GM21367 (cell line): ENCODE measurements around the gene MS4A18.
"Not testable (repeated sequence)": the region's sequence is repeated elsewhere in the genome, so short reads cannot be mapped to it uniquely, and the experiment has no call there.

Experiments used
- ATAC-seq: cut with Tn5 transposase; IDR thresholded peaks from one replicate; pipeline ENCODE4 v1.9.1; 2021; ENCODE audit not compliant: unreplicated experiment

Gene MS4A18

GRCh38 chr11:60724420-60724819 is at the start of gene MS4A18:
TSS of gene MS4A18 (plus strand) at chr11:60724720.
- ATAC-seq: no peak

GRCh38 chr11:60678231-60678630 is 46.3 kb upstream of the MS4A18 start:
- ATAC-seq: not testable (repeated sequence)

GRCh38 chr11:60679879-60680278 is 44.6 kb upstream of the MS4A18 start:
- ATAC-seq: no peak

- no peak for ATAC-seq
Observed at GRCh38 chr11:60680455-60681119, 43.9 kb upstream of the MS4A18 start.

GRCh38 chr11:60684541-60684848 is 40.0 kb upstream of the MS4A18 start:
- not testable (repeated sequence) for ATAC-seq

- ATAC-seq: no peak
Observed at GRCh38 chr11:60691661-60692060, 32.9 kb upstream of the MS4A18 start.

- no peak for ATAC-seq
Observed at GRCh38 chr11:60699284-60699691, 25.2 kb upstream of the MS4A18 start, which contains the start of gene MS4A8. TSS of gene MS4A8 (plus strand) at chr11:60699612. CDS start at chr11:60700861, 1,249 bp downstream.

- no peak for ATAC-seq
Observed at GRCh38 chr11:60699936-60700335, 24.6 kb upstream of the MS4A18 start.

- ATAC-seq: no peak
Observed at GRCh38 chr11:60700689-60701468, 23.6 kb upstream of the MS4A18 start.

GRCh38 chr11:60701469-60701818 is 23.1 kb upstream of the MS4A18 start:
- no peak for ATAC-seq

GRCh38 chr11:60703374-60703773 is 21.1 kb upstream of the MS4A18 start:
- no peak for ATAC-seq

GRCh38 chr11:60705895-60706294 is 18.6 kb upstream of the MS4A18 start:
- ATAC-seq: no peak

GRCh38 chr11:60706931-60707330 is 17.6 kb upstream of the MS4A18 start:
- no peak for ATAC-seq

- no peak for ATAC-seq
Observed at GRCh38 chr11:60710482-60710881, 14.0 kb upstream of the MS4A18 start.

GRCh38 chr11:60711276-60711675 is 13.2 kb upstream of the MS4A18 start:
- ATAC-seq: no peak

GRCh38 chr11:60713423-60713822 is 11.1 kb upstream of the MS4A18 start:
- ATAC-seq: not testable (repeated sequence)

- ATAC-seq: no peak
Observed at GRCh38 chr11:60717956-60718355, 6.6 kb upstream of the MS4A18 start.

- no peak for ATAC-seq
Observed at GRCh38 chr11:60718524-60719316, 5.8 kb upstream of the MS4A18 start.

- ATAC-seq: no peak
Observed at GRCh38 chr11:60719391-60719790, 5.1 kb upstream of the MS4A18 start.

GRCh38 chr11:60720460-60720859 is 4.1 kb upstream of the MS4A18 start:
- ATAC-seq: no peak

- ATAC-seq: no peak
Observed at GRCh38 chr11:60725592-60725991, 1.1 kb downstream of the MS4A18 start.

- ATAC-seq: no peak
Observed at GRCh38 chr11:60731586-60731985, 7.1 kb downstream of the MS4A18 start.
